Measurements from ENCODE around the gene SGTA. TPM values are rescaled to one million over a fixed set of nuclear protein-coding genes. Genes with fewer than 3 reads are reported as not detected.

The SGTA gene
- total and polyA plus RNA-seq, 2 of the 13 experiments (the other 11 are each of a cell fraction or from before 2014, with no cell fraction given), result 43.9 to 47.4 TPM

GRCh38 chr19:2767688-2768087, 15.4 kb downstream of the SGTA start:
- Histone ChIP-seq H3K9me3 (ENCODE audit: low read length) (no peaks in the 10 kb centered on the region), H4K20me1 (ENCODE audit: insufficient read depth, low read length) (peaks cover 19% of the 10 kb centered on the region; the same call in 1 of the 2 replicates), H3K9ac (ENCODE audit: insufficient read depth, low read depth, low read length) (no peak overlapping the region), H3K79me2 (ENCODE audit: insufficient read depth, low read length) (peaks cover 38% of the 10 kb centered on the region), H3K4me1 (ENCODE audit: insufficient read depth, low read length) (no peaks in the 10 kb centered on the region), H3K4me3 (replicated peaks in 1 of 3; ENCODE audit: insufficient read depth in 1 of 3, low read depth in 2 of 3, low read length in 3 of 3) (no peak overlapping the region), H3K27me3 (ENCODE audit: control insufficient read depth in 1 of 2, insufficient read depth in 2 of 2, low read length in 2 of 2) (no peaks in the 10 kb centered on the region), H3K36me3 (replicated peaks in 1 of 2; ENCODE audit: control insufficient read depth in 1 of 2, insufficient read depth in 2 of 2, low read length in 2 of 2) (peaks cover 27 to 60% of the 10 kb centered on the region in 2 experiments; a peak in 4 of 5 replicates), H3K4me2 (ENCODE audit: low read depth, low read length) (no peak overlapping the region), H2AFZ (ENCODE audit: low read length) (no peak overlapping the region), H3K27ac (ENCODE audit: extremely low read length, insufficient read depth, low read length) (no peak overlapping the region)
- in situ Hi-C loops (cut with HindIII; ENCODE audit: extremely low pct_ligation_motif_present, low pct_unique_long_range_greater_than_20kb), result no loop called here
- ChIA-PET CTCF (ENCODE audit: low intra/inter-chr PET ratio, low total read pairs) (no interaction called here), POLR2A (no interaction called here)
- FAIRE-seq (no peak), DNase-seq (ENCODE audit: low spot score) (no peak), ATAC-seq (no peak)
- BruUV-seq (replicated peaks), result no TSS peak
- intact Hi-C loops (cut with micrococcal nuclease; ENCODE audit: unreplicated experiment), result no loop called here
- TF ChIP-seq, protein P1, sequence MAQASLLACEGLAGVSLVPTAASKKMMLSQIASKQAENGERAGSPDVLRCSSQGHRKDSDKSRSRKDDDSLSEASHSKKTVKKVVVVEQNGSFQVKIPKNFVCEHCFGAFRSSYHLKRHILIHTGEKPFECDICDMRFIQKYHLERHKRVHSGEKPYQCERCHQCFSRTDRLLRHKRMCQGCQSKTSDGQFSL (CRISPR knock-in tag; IDR thresholded peaks at IDR 0.05), result no peak
- TF ChIP-seq ZNF558 (CRISPR knock-in tag; IDR thresholded peaks at IDR 0.05; ENCODE audit: borderline replicate concordance), result no peak
- 97% methylated on average over 7 of the region's 19 CpGs for WGBS (ENCODE audit: low lambda C conversion rate)

GRCh38 chr19:2766594-2767372, 16.3 kb downstream of the SGTA start:
- peaks cover 15% of the 10 kb centered on the region; the same call in 1 of the 2 replicates for H4K20me1 ChIP-seq (ENCODE audit: insufficient read depth, low read length)
- BruUV-seq (replicated peaks), result no TSS peak
- no peak overlapping the region for H3K9ac ChIP-seq (ENCODE audit: insufficient read depth, low read depth, low read length)
- ATAC-seq, result no peak
- TF ChIP-seq BCL3 (CRISPR knock-in tag; IDR thresholded peaks at IDR 0.05), result no peak
- TF ChIP-seq MZF1 (CRISPR knock-in tag; IDR thresholded peaks at IDR 0.05; ENCODE audit: borderline replicate concordance), result no peak
- TF ChIP-seq XRCC5 (optimal IDR thresholded peaks at IDR 0.05; ENCODE audit: low read length), result no peak
- peak; percentile 79 for TF ChIP-seq MNT (IDR thresholded peaks at IDR 0.05)
- no peak overlapping the region for H3K4me2 ChIP-seq (ENCODE audit: low read depth, low read length)
- in situ Hi-C loops (cut with HindIII; ENCODE audit: extremely low pct_ligation_motif_present, low pct_unique_long_range_greater_than_20kb), result no loop called here
- no peaks in the 10 kb centered on the region for H3K9me3 ChIP-seq (ENCODE audit: low read length)
- no peaks in the 10 kb centered on the region for H3K4me1 ChIP-seq (ENCODE audit: insufficient read depth, low read length)
- no peak overlapping the region for H2AFZ ChIP-seq (ENCODE audit: low read length)
- H3K27me3 ChIP-seq (ENCODE audit: control insufficient read depth in 1 of 2, insufficient read depth in 2 of 2, low read length in 2 of 2), result no peaks in the 10 kb centered on the region
- FAIRE-seq, result no peak
- CTCF ChIA-PET (ENCODE audit: low intra/inter-chr PET ratio, low total read pairs), result no interaction called here
- H3K79me2 ChIP-seq (ENCODE audit: insufficient read depth, low read length), result peaks cover 29% of the 10 kb centered on the region
- WGBS (ENCODE audit: low lambda C conversion rate), result 95% methylated on average over 17 of the region's 35 CpGs
- DNase-seq (ENCODE audit: low spot score), result no peak
- POLR2A ChIA-PET, result no interaction called here
- no peak overlapping the region for H3K27ac ChIP-seq (ENCODE audit: extremely low read length, insufficient read depth, low read length)
- no peak overlapping the region for H3K4me3 ChIP-seq (replicated peaks in 1 of 3; ENCODE audit: insufficient read depth in 1 of 3, low read depth in 2 of 3, low read length in 3 of 3)
- intact Hi-C loops (cut with micrococcal nuclease; ENCODE audit: unreplicated experiment), result no loop called here
- peaks cover 31 to 68% of the 10 kb centered on the region in 2 experiments; a peak in 4 of 5 replicates for H3K36me3 ChIP-seq (replicated peaks in 1 of 2; ENCODE audit: control insufficient read depth in 1 of 2, insufficient read depth in 2 of 2, low read length in 2 of 2)

Measured in HepG2 (cell line).